Measurements from ENCODE around the gene MGLL. TPM values are rescaled to one million over a fixed set of nuclear protein-coding genes. Genes with fewer than 3 reads are reported as not detected.

MGLL gene
- total RNA-seq, 2 experiments from 2014 or later = 19.2 to 21.6 TPM

GRCh38 chr3:127734754-127735473 lies 87.4 kb downstream of the MGLL start:
- H3K9me2 ChIP-seq (ENCODE audit: insufficient read depth, low read length) = no peaks in the 10 kb centered on the region
- H3K79me2 ChIP-seq (ENCODE audit: insufficient read depth, low read depth, low read length) = peaks cover 58% of the 10 kb centered on the region
- H3K27ac ChIP-seq (ENCODE audit: low read depth, low read length, poor library complexity, severe bottlenecking) = peak overlapping the region; percentile 97
- H3K4me2 ChIP-seq (ENCODE audit: low read length) = peak overlapping the region; percentile 88
- peaks cover 7% of the 10 kb centered on the region; the same call in 1 of the 2 replicates for H3K36me3 ChIP-seq (ENCODE audit: insufficient read depth, low read length)
- H3K4me1 ChIP-seq (ENCODE audit: insufficient read depth, low read length, poor library complexity, severe bottlenecking) = peaks cover 82% of the 10 kb centered on the region
- ChIA-PET POLR2A (interaction anchor here (0.5 to 1.8 kb wide), 5 partner anchors 9 to 181 kb away, joined by 3 to 8 read pairs (median 5); no protein-coding TSS in a partner anchor), CTCF (ENCODE audit: unreplicated experiment) (no interaction called here)
- H3K9me3 ChIP-seq (ENCODE audit: low read length) = no peaks in the 10 kb centered on the region
- peak; percentile 43 for DNase-seq (ENCODE audit: low spot score)
- peak overlapping the region; percentile 85 for H3K4me3 ChIP-seq (ENCODE audit: low read depth, low read length, poor library complexity, severe bottlenecking)
- TF ChIP-seq EZH2phosphoT487 (IDR thresholded peaks at IDR 0.05; ENCODE audit: borderline replicate concordance, low read depth, low read length) (no peak), CTCF (conservative IDR thresholded peaks at IDR 0.05; ENCODE audit: low read length) (no peak)
- H2AFZ ChIP-seq (ENCODE audit: low read length) = peak overlapping the region; percentile 52; the same call in 1 of the 2 replicates
- intact Hi-C loops (cut with micrococcal nuclease; ENCODE audit: unreplicated experiment) = loop anchor here (5.0 kb wide), 1 partner anchor 317 kb away; the partner anchor contains the start of gene SEC61A1
- no peaks in the 10 kb centered on the region; the same call in 1 of the 2 replicates for H4K20me1 ChIP-seq (ENCODE audit: insufficient read depth, low read length)
- BruUV-seq (replicated peaks) = no TSS peak

GRCh38 chr3:127734181-127734720 lies 88.1 kb downstream of the MGLL start:
- intact Hi-C loops (cut with micrococcal nuclease; ENCODE audit: unreplicated experiment) = no loop called here
- Histone ChIP-seq H4K20me1 (ENCODE audit: insufficient read depth, low read length) (no peaks in the 10 kb centered on the region; the same call in 1 of the 2 replicates), H2AFZ (ENCODE audit: low read length) (peak overlapping the region; percentile 52; the same call in 1 of the 2 replicates), H3K4me2 (ENCODE audit: low read length) (peak overlapping the region; percentile 88), H3K4me1 (ENCODE audit: insufficient read depth, low read length, poor library complexity, severe bottlenecking) (peaks cover 87% of the 10 kb centered on the region), H3K4me3 (ENCODE audit: low read depth, low read length, poor library complexity, severe bottlenecking) (peak overlapping the region; percentile 85), H3K27ac (ENCODE audit: low read depth, low read length, poor library complexity, severe bottlenecking) (peak overlapping the region; percentile 97), H3K9me3 (ENCODE audit: low read length) (no peaks in the 10 kb centered on the region), H3K79me2 (ENCODE audit: insufficient read depth, low read depth, low read length) (peaks cover 65% of the 10 kb centered on the region), H3K36me3 (ENCODE audit: insufficient read depth, low read length) (peaks cover 7% of the 10 kb centered on the region; the same call in 1 of the 2 replicates), H3K9me2 (ENCODE audit: insufficient read depth, low read length) (no peaks in the 10 kb centered on the region)
- CTCF ChIA-PET (ENCODE audit: unreplicated experiment) = no interaction called here
- TF ChIP-seq EZH2phosphoT487 (IDR thresholded peaks at IDR 0.05; ENCODE audit: borderline replicate concordance, low read depth, low read length) (no peak), CTCF (conservative IDR thresholded peaks at IDR 0.05; ENCODE audit: low read length) (no peak)
- no peak for DNase-seq (ENCODE audit: low spot score)
- no TSS peak for BruUV-seq (replicated peaks)
- POLR2A ChIA-PET = interaction anchor here (0.7 kb wide), 1 partner anchor 11 kb away, joined by 3 read pairs; no protein-coding TSS in a partner anchor

All from OCI-LY7 (cell line).